Activated naive CD8-positive, alpha-beta T cell (primary cell): ENCODE measurements around the gene DYNLL1.

ENCODE experiments used
- H3K27ac Mint-ChIP-seq: one replicate; pipeline ENCODE4 v1.8.0; 2021; ENCODE audit warnings: mixed read lengths
- H3K27me3 Mint-ChIP-seq: one replicate; pipeline ENCODE4 v1.8.0; 2021; ENCODE audit warnings: mixed read lengths
- H3K36me3 Mint-ChIP-seq: one replicate; pipeline ENCODE4 v1.8.0; 2021; ENCODE audit warnings: mixed read lengths
- H3K4me1 Mint-ChIP-seq: one replicate; pipeline ENCODE4 v1.8.0; 2021; ENCODE audit warnings: low read depth, mixed read lengths
- H3K4me3 Mint-ChIP-seq: one replicate; pipeline ENCODE4 v1.8.0; 2021; ENCODE audit warnings: mild to moderate bottlenecking, mixed read lengths
- H3K9me3 Mint-ChIP-seq: one replicate; pipeline ENCODE4 v1.8.0; 2021; ENCODE audit warnings: low read depth, mixed read lengths

The DYNLL1 gene

GRCh38 chr12:120544691-120545090, 48.8 kb downstream of the DYNLL1 start:
- Mint-ChIP-seq H3K4me3 (no peak overlapping the region), H3K27ac (peak overlapping the region; percentile 28)

GRCh38 chr12:120546050-120546386, 50.1 kb downstream of the DYNLL1 start:
- Mint-ChIP-seq H3K36me3 (peaks cover 2% of the 10 kb centered on the region), H3K27me3 (no peaks in the 10 kb centered on the region), H3K4me1 (peaks cover 26% of the 10 kb centered on the region), H3K4me3 (no peak overlapping the region), H3K27ac (no peak overlapping the region), H3K9me3 (no peaks in the 10 kb centered on the region)

More at GRCh38 chr12:120544691-120545090, 48.8 kb downstream of the DYNLL1 start:
- peaks cover 36% of the 10 kb centered on the region for H3K4me1 Mint-ChIP-seq
- H3K36me3 Mint-ChIP-seq = peaks cover 2% of the 10 kb centered on the region
- no peaks in the 10 kb centered on the region for H3K9me3 Mint-ChIP-seq
- no peaks in the 10 kb centered on the region for H3K27me3 Mint-ChIP-seq
